Measurements from ENCODE around the gene CDKN2B-AS1.

CDKN2B-AS1 gene

DNA sequence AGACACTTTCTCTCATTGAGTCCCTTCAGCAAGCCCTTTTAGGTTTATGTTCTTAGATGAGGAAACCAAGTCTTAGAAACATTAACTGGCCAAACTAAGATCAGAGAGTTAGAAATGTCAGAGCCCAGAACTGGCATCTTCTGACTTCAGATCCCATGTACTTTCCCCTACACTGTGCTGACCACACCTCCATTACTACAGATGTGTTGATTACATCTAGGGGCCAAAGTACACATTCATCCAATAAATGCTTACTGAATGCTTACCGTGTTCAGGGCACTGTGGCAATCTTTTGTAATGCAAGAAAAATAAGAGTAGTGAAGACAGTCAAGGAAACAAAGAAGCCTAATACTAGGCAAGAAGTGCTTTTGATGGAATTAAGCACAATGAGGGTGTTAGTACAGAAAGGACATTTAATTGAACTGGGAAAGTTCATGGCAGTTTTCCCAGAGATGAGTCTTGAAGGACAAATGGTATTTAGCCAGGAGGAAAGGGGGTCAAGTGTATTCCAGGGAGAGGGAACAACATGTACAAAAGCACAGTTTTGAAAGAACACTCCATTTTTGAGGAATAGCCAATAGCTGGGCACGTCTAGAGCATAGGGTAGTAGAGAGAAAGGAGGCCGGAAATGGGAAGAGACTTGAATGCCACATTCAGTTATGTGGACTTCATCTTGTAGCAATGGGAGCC lies 104.2 kb downstream of the CDKN2B-AS1 start:
- no peak for DNase-seq

DNA sequence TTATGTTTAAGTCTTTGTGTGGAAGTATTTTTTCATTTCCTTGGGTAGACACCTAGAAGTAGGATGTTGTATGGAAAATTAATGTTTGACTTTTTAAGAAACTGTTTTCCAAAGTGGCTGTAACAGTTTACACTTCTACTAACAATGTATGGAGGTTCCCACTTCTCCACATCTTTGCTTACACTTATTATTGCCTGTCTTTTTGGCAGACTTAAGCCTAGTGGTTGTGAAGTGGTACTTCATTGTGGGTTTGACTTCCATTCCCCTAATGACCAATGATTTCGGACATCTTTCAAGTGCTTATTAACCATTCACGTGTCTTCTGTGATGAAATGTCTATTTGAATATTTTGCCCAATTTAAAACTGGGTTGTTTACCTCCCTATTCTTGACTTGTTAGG lies 106.0 kb downstream of the CDKN2B-AS1 start:
- no peak for DNase-seq

DNA sequence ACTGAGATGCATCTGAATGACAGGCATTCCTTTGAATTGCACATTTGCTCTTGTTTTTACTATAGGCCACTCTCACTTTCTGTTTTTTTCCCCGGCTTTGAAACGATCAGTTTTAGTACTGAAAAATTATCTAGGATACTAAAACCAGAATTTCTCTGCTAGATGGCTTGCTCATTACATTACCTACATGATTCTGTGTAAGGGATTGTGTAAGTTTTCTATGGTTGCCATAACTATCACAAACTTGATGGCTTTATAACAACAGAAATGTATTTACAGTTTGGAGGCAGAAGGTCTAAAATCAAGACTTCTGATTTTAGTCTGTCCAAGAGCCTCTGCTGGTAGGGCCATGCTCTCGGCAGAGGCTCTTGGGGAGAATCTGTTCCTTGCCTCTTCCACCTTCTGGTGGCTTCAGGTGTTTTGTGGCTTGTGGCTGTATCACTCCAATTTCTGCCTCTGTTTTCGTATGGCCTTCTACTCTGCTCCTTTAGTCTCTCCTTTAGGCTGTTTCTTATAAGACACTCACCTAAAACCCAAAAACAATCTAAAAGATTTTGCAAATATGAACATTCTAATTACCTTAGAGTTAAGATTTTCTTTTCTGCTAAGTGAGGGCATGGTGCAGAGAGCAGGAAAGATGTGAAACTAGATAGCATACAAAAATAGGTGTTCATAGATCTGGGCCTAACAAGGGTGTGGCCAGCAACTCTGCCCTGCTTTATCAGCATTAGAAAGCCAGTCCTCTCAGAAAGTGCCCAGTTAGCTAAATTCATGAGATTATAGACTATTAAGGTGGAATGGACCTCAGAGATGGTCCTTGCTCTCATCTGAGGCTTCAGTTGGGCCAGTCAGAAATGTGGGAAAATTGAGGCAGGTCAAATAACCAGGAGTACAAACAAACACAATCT lies 107.8 kb downstream of the CDKN2B-AS1 start:
- no peak for DNase-seq

DNA sequence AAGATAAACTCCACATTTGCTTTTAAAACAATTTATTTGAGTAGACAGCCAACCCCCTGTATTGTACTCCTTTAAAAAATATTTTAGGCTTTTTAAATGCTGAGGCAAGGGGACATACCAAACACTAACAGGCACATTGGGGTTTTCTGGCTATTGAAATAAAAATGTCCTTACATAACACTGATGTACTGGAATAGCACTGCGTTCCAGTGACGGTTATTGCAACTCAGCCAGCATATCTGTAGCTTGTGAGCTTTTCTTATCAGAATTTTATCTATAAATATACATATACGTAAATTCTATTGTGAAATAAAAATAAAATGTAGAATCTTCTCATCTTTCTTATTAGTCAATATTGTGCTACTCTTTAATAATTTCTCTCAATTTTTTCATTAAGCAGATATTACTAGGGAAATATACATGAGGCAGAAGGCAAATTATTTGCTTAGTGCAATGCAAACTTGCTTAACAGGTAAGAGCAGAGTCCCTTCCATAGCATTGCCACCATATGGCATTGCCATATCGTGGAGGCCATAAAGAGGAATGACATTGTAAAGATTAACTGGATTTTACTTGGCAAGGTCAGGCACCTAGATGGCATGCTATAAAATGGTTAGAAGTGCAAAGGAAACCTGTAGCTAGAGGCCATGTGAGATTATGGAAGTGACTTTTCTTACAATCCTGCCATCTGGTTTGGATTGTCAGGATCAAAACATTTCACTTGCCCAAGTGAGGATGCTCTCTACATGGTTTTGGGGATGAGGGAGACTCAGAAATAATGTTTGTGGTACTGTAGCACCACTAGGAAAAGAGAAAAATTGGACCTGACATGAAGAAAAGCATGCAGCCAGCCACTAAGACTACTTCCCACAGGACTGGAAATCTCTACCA lies 109.3 kb downstream of the CDKN2B-AS1 start:
- DNase-seq: no peak

DNA sequence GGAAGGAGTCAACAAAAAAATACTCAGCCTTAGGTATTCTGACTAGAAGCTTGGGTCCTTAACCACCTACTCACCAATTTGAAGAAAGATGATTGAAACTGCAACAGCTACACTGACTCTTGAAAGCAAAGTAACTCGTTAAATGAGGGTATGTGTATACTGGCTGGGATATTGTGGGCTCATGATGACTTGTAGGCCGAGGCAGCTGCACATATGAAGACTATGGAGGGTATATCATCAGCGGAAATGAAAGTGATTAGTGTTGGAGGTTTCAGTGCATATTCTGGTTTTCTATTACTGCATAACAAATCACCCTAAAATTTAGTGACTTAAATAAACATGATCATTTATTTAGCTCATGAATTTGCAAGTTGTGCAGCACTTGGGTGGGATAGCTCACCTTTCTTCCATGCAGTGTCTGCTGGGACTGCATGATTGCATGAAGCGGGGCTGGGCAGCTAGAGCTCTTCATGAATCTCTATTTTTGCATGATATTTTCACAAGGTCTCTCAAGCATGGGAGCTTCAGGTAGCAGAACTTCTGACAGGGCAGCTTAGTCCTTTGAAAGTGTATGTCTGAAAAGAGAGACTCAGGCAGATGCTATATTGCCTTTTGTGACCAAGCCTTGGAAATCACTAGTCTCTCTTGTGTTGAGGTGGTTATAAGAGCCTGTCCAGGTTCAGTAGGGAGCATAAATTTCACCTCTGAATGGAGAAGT lies 110.6 kb downstream of the CDKN2B-AS1 start:
- DNase-seq: peak; percentile 38

GRCh38 chr9:22107202-22108045 lies 112.8 kb downstream of the CDKN2B-AS1 start:
- DNase-seq: no peak

DNA sequence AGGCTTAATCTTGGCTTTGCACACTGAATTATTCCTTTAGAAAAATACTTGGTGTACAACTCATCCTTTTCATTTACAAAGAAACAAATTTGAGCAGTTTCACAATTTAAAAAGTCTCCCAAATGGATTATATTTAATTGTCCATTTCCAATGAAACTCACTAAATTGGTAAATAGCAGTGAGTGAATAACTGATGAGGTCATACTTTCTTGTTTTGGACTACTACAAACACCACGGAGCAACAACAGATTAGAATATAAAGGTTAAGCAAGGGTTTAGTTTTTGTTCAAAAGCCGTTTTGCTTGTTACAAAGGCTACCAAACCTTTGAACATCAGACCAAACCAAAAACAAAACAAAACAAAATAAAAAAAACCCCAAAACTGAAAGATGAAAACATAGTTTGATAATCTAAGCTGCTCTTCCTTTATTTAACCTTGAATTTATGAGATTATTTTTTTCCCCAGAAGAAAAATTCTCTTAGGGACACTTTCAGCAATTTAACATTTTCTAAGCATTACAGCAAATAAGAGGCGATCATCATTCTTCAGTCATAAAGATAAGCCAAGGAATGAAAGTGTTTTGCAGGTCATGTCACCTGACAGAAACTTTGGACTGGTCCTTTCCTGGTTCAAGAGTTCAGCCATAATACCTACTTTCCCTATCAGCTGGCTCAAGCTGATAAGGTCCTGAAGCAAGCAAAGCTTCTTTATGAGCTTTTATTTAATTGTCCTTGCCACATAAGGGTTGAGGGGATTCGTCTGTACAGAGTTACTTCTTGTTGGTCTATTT lies 114.2 kb downstream of the CDKN2B-AS1 start:
- DNase-seq: no peak

DNA sequence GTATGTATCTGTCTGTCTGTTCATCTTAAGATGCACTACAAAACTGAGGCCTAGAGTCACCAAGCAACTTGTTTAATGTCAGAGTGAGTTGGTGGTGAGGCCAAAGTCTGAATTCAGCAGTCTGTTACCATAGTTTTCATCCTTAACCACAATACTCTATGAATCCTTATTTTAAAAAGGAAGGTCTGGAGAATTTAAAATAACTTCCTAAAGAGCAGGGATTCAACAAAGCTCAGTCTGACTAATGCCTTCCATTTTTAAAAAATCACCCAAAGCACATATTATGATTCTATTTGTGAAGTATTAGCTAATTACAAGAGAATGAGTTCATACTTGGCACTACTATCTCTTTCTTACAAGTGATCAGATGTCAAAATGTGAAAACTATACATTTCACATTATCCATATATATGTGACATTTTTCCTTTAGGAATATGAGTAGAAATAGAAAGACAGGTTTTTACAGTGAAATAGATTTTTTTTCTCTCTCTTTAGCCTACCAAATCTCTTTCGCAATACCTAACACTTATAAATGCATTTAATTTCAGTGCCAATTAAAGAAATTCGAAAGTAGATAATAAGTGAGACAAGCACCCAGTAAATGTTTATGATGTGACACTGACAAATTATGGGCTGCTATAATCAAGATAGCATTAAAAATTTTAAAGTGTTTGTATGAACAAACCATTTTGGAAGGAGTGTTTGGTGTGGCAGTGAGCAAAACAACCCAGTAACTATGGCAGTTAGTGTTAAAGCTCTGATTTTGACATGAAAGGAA lies 116.8 kb downstream of the CDKN2B-AS1 start:
- no peak for DNase-seq

DNA sequence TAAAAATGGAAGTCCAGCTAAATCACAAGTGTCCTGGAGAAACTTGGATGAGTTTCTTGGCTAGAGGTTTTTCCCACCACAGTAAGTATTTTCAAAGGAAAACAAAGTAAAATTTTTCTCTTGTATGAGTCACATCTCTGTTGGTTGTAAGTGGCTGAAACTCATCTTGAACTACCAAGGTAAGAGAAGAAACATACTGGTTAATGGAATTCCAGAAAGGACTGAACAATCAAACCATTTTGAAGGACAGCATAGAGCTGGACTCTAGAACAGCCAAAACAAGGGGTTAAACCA lies 117.3 kb downstream of the CDKN2B-AS1 start:
- DNase-seq: no peak

DNA sequence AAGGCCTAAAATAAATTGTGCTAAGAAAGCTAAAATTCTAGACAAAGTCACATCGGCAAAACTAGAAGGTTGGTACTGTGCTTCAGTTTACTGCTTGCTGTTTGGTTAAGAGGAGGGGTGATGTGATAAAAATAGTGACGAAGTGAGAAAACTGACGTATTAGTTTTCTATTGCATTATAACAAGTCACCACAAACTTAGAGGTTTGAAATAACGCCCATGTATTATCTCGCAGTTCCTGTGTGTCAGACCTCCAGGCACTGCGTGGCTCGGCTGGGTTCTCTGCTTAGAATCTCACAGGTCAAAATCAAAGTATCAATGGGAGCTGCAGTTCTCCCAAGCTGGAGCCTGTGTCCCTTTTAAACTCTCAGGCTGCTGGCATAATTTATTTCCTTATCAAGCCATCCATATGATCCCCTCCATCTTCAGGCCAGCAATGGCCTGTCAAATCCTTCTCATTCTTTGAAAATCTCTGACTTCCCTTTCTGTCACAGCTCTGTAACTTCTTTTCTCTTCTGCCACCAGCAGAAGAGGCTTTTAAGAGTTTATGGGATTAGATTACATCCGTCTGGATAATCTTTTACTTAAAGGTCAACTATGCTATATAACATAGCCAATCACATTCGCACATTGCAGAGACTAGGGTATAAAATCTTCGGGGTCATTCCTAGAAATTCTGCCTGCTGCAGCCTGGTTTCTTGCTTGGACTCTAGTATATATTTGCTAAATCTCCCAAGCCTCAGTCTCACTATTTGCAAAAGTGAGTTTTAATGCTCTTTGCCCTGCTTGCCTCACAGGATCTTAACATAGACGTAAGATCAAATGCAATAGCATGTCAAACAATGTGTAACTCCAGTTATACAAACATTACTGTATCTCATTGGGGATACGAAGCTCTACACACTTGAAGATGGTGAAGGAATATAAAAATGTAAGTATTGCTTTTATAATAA lies 118.6 kb downstream of the CDKN2B-AS1 start:
- DNase-seq: no peak

DNA sequence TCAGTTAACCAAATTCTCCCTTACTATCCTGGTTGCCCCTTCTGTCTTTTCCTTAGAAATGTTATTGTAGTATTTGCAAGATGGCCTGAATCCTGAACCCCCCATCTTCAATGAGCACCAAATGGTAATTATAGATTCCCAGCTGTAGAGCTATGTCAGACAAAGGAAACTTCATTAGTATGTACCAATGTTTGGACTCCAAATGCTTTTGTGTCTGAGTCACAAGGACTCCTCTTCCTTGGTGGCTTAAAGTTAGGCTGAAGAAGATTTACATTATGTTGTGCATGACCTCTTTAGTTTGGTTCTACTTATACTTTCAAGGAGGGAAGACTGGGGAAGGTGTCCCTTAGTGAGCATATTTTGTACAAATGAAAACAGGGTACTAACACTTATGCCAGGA lies 120.4 kb downstream of the CDKN2B-AS1 start:
- no peak for DNase-seq

- DNase-seq: no peak
These were observed 122.2 kb downstream of the CDKN2B-AS1 start for GRCh38 chr9:22116758-22117157.

DNA sequence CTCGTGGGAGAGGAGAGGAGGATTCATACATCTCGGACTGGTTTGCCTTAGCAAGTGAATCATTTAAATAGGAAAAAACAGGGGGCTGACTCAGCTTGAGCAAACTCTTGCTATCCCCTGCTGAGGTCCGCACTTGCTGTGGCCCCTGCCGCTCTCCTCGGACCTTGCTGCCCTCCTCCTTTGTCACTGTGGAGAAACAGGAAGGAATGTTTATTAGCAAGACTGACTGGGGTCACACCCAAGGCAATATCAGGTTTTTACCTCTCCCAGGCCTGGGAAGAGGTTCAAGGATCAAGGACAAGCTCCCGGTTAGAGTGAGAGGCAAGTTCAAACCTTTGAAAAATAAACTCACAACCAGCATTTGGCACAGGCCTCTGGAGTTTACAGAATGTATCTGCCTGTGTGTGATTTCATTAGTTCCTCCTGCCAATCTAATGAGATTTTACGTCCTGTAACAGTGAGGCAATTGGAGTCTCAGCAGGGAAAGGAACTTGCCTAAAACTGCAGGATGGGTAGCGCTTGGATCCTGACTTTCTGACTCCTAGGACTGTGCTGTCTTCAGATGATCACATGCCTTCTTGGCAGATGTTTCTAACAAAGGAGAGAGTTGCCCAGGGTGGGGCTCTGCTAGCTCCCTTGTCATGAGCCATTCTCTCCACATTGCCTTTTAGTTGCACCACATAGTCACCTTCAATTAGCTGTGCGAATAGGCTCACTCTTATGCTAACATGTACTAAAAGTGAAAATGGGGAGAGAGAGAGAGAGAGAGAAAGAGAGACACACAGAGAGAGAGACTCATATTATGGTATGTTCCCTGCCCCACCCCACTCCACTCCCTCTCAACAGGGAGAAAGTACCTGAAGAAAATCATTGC lies 123.2 kb downstream of the CDKN2B-AS1 start:
- DNase-seq: no peak

DNA sequence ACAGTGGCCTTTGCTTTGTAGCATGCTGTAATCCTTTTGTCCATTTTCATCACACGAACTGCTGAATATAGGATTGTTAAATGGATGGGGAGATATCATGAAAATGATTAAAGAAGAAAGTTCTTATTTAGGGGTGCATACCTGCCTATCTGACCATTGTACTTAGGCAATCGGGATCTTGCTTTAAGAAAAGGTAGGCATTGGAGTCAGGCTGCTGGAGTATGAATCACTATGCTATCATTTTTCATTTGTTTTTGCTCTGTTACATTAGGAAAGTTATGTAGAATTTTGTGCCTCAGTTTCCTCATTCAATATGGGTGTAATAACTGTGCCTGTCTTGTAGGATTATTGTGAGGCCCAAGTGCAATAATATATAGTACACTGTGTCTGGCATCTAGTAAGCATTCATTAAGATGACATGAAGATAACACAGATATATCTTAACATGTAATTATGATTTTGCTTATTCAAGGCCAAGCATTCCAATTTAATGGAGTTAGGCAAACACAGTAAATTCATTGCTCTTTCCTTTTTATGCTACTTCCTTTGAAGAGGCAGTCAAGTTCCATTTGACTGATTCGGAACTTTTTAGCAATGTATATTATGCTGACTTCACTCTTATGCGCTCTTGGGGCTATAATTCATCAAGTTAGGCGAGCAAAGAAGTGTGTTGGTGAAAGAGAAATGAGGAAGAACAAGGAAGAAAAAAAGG lies 124.4 kb downstream of the CDKN2B-AS1 start:
- DNase-seq: no peak

DNA sequence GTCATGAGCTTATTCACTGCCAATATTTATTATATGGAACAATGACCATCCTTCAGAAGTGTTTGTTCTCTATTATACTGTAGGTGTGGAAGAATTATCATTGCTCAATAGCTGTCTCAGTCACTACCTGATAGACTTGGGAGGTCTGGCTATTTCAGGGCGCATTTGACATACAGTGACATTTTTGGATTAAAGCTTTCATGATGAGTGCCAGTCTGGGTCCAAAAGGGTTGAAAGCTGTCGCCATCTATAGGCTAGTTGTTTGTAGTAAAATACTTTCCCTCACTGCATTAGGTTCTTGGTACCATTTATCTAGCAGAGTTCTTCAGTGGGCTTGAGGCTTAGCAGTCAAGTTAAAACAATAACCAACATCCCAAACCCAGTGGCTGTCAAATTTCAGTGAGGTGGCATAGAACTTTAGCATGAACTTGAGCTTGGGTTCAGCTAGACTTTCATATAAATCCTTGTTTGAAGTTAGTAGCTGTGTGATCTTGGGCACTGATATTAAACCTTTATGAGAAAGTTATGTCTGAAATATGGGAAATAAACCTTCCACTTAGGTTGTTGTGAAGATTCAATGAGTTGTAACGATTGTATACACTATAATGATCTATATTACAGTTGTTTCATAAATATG lies 125.0 kb downstream of the CDKN2B-AS1 start:
- peak; percentile 8 for DNase-seq

DNA sequence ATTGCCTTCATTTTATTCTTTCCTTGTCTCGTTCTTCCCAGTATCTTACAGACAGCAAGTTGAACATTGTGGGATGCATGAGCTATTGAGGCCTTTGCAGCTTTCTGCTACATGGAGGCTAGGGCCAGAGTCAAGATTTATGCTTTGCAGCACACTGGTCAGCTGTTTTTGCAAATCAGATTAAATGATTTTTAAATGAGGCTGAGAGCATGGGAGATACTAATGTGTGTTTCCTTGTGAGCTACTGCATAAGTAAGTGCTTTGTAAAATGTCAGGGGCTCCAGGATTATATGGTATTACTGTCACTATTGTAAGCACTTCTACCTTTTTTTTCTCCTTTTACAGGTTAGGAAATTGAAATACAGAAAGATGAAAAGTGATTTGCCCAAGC lies 125.6 kb downstream of the CDKN2B-AS1 start:
- DNase-seq: no peak

GRCh38 chr9:22120595-22120994 lies 126.0 kb downstream of the CDKN2B-AS1 start:
- DNase-seq: no peak
